ENCODE data around the gene LIPA.
"Not testable (repeated sequence)": the region's sequence is repeated elsewhere in the genome, so short reads cannot be mapped to it uniquely, and the experiment has no call there.

LIPA gene

GRCh38 chr10:89252225-89252585 is 630 bp upstream of the LIPA start:
- Histone ChIP-seq H3K4me2 (ENCODE audit: insufficient read depth, low read length) (peak overlapping the region; percentile 96; the same call in 1 of the 2 replicates), H3K79me2 (ENCODE audit: insufficient read depth, low read length) (peaks cover 6% of the 10 kb centered on the region), H3K9me3 (ENCODE audit: insufficient read depth, low read length, severe bottlenecking) (peaks cover 15% of the 10 kb centered on the region), H3K36me3 (ENCODE audit: insufficient read depth, low read length) (no peaks in the 10 kb centered on the region), H3K9ac (ENCODE audit: low read depth, low read length) (peak overlapping the region; percentile 22; the same call in 1 of the 2 replicates), H3K4me1 (ENCODE audit: insufficient read depth, low read length) (peaks cover 19% of the 10 kb centered on the region), H2AFZ (ENCODE audit: low read depth, low read length) (peak overlapping the region; percentile 72), H4K20me1 (ENCODE audit: insufficient read depth, low read length) (no peaks in the 10 kb centered on the region), H3K4me3 (ENCODE audit: low read depth in 1 of 2, low read length in 2 of 2) (peak overlapping the region in 1 of 2 experiments; percentile 83; a peak in 1 of 4 replicates), H3K27me3 (ENCODE audit: insufficient read depth, low read length, poor library complexity) (no peaks in the 10 kb centered on the region), H3K27ac (ENCODE audit: low read length) (peak overlapping the region; percentile 59; the same call in 1 of the 2 replicates)
- no peak for TF ChIP-seq CTCF (IDR thresholded peaks at IDR 0.05; ENCODE audit: borderline replicate concordance, extremely low read depth, low read length, poor library complexity, severe bottlenecking)
- TF ChIP-seq EZH2 (IDR thresholded peaks at IDR 0.05; ENCODE audit: borderline replicate concordance, low read depth, low read length, severe bottlenecking) = no peak
- no peak for DNase-seq
- ATAC-seq (ENCODE audit: insufficient read depth, low read depth) = no peak

GRCh38 chr10:89250865-89251408 is 638 bp downstream of the LIPA start:
- Histone ChIP-seq H3K79me2 (ENCODE audit: insufficient read depth, low read length) (peaks cover 6% of the 10 kb centered on the region), H3K4me1 (ENCODE audit: insufficient read depth, low read length) (peaks cover 19% of the 10 kb centered on the region), H3K4me3 (ENCODE audit: low read depth in 1 of 2, low read length in 2 of 2) (peak overlapping the region; percentile 75 to 83; a peak in 3 of 4 replicates), H3K9me3 (ENCODE audit: insufficient read depth, low read length, severe bottlenecking) (peaks cover 15% of the 10 kb centered on the region), H3K4me2 (ENCODE audit: insufficient read depth, low read length) (peak overlapping the region; percentile 96), H3K36me3 (ENCODE audit: insufficient read depth, low read length) (no peaks in the 10 kb centered on the region), H2AFZ (ENCODE audit: low read depth, low read length) (peak overlapping the region; percentile 97), H3K27ac (ENCODE audit: low read length) (peak overlapping the region; percentile 73), H4K20me1 (ENCODE audit: insufficient read depth, low read length) (no peaks in the 10 kb centered on the region), H3K27me3 (ENCODE audit: insufficient read depth, low read length, poor library complexity) (no peaks in the 10 kb centered on the region), H3K9ac (ENCODE audit: low read depth, low read length) (peak overlapping the region; percentile 80)
- ATAC-seq (ENCODE audit: insufficient read depth, low read depth) (no peak), DNase-seq (no peak)
- TF ChIP-seq CTCF (IDR thresholded peaks at IDR 0.05; ENCODE audit: borderline replicate concordance, extremely low read depth, low read length, poor library complexity, severe bottlenecking) (no peak), EZH2 (IDR thresholded peaks at IDR 0.05; ENCODE audit: borderline replicate concordance, low read depth, low read length, severe bottlenecking) (no peak)

GRCh38 chr10:89248990-89249389 is 2.6 kb downstream of the LIPA start:
- Histone ChIP-seq H3K4me2 (ENCODE audit: insufficient read depth, low read length) (no peak overlapping the region), H3K27ac (ENCODE audit: low read length) (no peak overlapping the region), H4K20me1 (ENCODE audit: insufficient read depth, low read length) (no peaks in the 10 kb centered on the region), H3K79me2 (ENCODE audit: insufficient read depth, low read length) (peaks cover 6% of the 10 kb centered on the region), H3K27me3 (ENCODE audit: insufficient read depth, low read length, poor library complexity) (no peaks in the 10 kb centered on the region), H2AFZ (ENCODE audit: low read depth, low read length) (no peak overlapping the region), H3K4me1 (ENCODE audit: insufficient read depth, low read length) (peaks cover 19% of the 10 kb centered on the region), H3K9me3 (ENCODE audit: insufficient read depth, low read length, severe bottlenecking) (peaks cover 10% of the 10 kb centered on the region), H3K36me3 (ENCODE audit: insufficient read depth, low read length) (no peaks in the 10 kb centered on the region), H3K9ac (ENCODE audit: low read depth, low read length) (no peak overlapping the region), H3K4me3 (ENCODE audit: low read depth in 1 of 2, low read length in 2 of 2) (no peak overlapping the region)
- TF ChIP-seq EZH2 (IDR thresholded peaks at IDR 0.05; ENCODE audit: borderline replicate concordance, low read depth, low read length, severe bottlenecking) = no peak
- TF ChIP-seq CTCF (IDR thresholded peaks at IDR 0.05; ENCODE audit: borderline replicate concordance, extremely low read depth, low read length, poor library complexity, severe bottlenecking) = no peak
- no peak for ATAC-seq (ENCODE audit: insufficient read depth, low read depth)
- DNase-seq = no peak

GRCh38 chr10:89247623-89248022 is 4.0 kb downstream of the LIPA start:
- not testable (repeated sequence) for H3K36me3 ChIP-seq (ENCODE audit: insufficient read depth, low read length); H3K9ac ChIP-seq (ENCODE audit: low read depth, low read length); H4K20me1 ChIP-seq (ENCODE audit: insufficient read depth, low read length); ATAC-seq (ENCODE audit: insufficient read depth, low read depth); H3K79me2 ChIP-seq (ENCODE audit: insufficient read depth, low read length); H3K27ac ChIP-seq (ENCODE audit: low read length); H2AFZ ChIP-seq (ENCODE audit: low read depth, low read length); H3K9me3 ChIP-seq (ENCODE audit: insufficient read depth, low read length, severe bottlenecking); H3K27me3 ChIP-seq (ENCODE audit: insufficient read depth, low read length, poor library complexity); H3K4me3 ChIP-seq (ENCODE audit: low read depth in 1 of 2, low read length in 2 of 2); H3K4me2 ChIP-seq (ENCODE audit: insufficient read depth, low read length); DNase-seq
- H3K4me1 ChIP-seq (ENCODE audit: insufficient read depth, low read length) = peaks cover 19% of the 10 kb centered on the region

All from DND-41 (cell line).